Astrocyte (in vitro differentiated cells and primary cell): ENCODE measurements around the gene TNFRSF13B.

Experiments
- EZH2 ChIP-seq: IDR thresholded peaks from 2 replicates; pipeline ENCODE4 v1.6.1; 2012; ENCODE audit warnings: mild to moderate bottlenecking, low read length, inconsistent platforms; ENCODE audit not compliant: insufficient read depth
- TF ChIP-seq, protein P1 (sequence below): IDR thresholded peaks from 2 replicates; pipeline ENCODE4 v1.5.1; 2011; ENCODE audit warnings: low read depth, mild to moderate bottlenecking, inconsistent platforms, low read length, moderate library complexity; ENCODE audit not compliant: insufficient read depth

DNA sequence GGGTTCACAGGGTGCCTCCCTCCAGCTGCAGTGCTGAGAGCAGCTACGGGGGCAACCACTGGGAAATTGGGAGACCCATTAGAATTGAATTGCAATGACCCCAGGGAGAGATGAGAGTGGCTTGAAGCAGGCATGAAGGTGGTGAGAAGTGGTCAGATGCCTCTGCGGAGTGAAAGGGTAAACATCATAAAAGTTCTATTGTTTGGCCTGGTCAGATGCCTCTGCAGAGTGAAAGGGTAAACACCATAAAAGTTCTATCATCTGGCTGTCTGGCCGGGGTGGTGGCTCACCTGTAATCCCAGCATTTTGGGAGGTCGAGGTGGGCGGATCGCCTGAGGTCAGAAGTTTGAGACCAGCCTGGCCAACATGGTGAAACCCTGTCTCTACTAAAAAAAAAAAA, 53.5 kb downstream of the TNFRSF13B start:
- TF ChIP-seq, protein P1, sequence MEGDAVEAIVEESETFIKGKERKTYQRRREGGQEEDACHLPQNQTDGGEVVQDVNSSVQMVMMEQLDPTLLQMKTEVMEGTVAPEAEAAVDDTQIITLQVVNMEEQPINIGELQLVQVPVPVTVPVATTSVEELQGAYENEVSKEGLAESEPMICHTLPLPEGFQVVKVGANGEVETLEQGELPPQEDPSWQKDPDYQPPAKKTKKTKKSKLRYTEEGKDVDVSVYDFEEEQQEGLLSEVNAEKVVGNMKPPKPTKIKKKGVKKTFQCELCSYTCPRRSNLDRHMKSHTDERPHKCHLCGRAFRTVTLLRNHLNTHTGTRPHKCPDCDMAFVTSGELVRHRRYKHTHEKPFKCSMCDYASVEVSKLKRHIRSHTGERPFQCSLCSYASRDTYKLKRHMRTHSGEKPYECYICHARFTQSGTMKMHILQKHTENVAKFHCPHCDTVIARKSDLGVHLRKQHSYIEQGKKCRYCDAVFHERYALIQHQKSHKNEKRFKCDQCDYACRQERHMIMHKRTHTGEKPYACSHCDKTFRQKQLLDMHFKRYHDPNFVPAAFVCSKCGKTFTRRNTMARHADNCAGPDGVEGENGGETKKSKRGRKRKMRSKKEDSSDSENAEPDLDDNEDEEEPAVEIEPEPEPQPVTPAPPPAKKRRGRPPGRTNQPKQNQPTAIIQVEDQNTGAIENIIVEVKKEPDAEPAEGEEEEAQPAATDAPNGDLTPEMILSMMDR: no peak
- TF ChIP-seq EZH2: no peak
